ENCODE results near the gene ERP29.

ERP29 gene

GRCh38 chr12:111976860-111977259, 36.4 kb upstream of the ERP29 start:
- no peak for TF ChIP-seq CTCF (IDR thresholded peaks at IDR 0.05; ENCODE audit: insufficient read depth, low read length, poor library complexity, severe bottlenecking)

GRCh38 chr12:111978545-111978944, 34.7 kb upstream of the ERP29 start:
- H3K4me3 ChIP-seq (replicated peaks; ENCODE audit: low read depth, low read length) = no peak overlapping the region
- no peaks in the 10 kb centered on the region for H3K27me3 ChIP-seq (replicated peaks; ENCODE audit: control insufficient read depth, insufficient read depth, low read length)
- no peaks in the 10 kb centered on the region for H3K36me3 ChIP-seq (ENCODE audit: control insufficient read depth, insufficient read depth, low read length)
- TF ChIP-seq CTCF (IDR thresholded peaks at IDR 0.05; ENCODE audit: insufficient read depth, low read length, poor library complexity, severe bottlenecking) = no peak
- DNase-seq (ENCODE audit: extremely low read depth, insufficient read length) = no peak

More at GRCh38 chr12:111976860-111977259, 36.4 kb upstream of the ERP29 start:
- no peak for DNase-seq (ENCODE audit: extremely low read depth, insufficient read length)
- no peaks in the 10 kb centered on the region for H3K36me3 ChIP-seq (ENCODE audit: control insufficient read depth, insufficient read depth, low read length)
- no peak overlapping the region for H3K4me3 ChIP-seq (replicated peaks; ENCODE audit: low read depth, low read length)
- no peaks in the 10 kb centered on the region for H3K27me3 ChIP-seq (replicated peaks; ENCODE audit: control insufficient read depth, insufficient read depth, low read length)

GRCh38 chr12:111980598-111980997, 32.6 kb upstream of the ERP29 start:
- Histone ChIP-seq H3K36me3 (ENCODE audit: control insufficient read depth, insufficient read depth, low read length) (no peaks in the 10 kb centered on the region), H3K4me3 (replicated peaks; ENCODE audit: low read depth, low read length) (no peak overlapping the region), H3K27me3 (replicated peaks; ENCODE audit: control insufficient read depth, insufficient read depth, low read length) (no peaks in the 10 kb centered on the region)
- no peak for TF ChIP-seq CTCF (IDR thresholded peaks at IDR 0.05; ENCODE audit: insufficient read depth, low read length, poor library complexity, severe bottlenecking)
- no peak for DNase-seq (ENCODE audit: extremely low read depth, insufficient read length)

GRCh38 chr12:111981987-111982386, 31.2 kb upstream of the ERP29 start:
- no peak for TF ChIP-seq CTCF (IDR thresholded peaks at IDR 0.05; ENCODE audit: insufficient read depth, low read length, poor library complexity, severe bottlenecking)
- Histone ChIP-seq H3K4me3 (replicated peaks; ENCODE audit: low read depth, low read length) (no peak overlapping the region), H3K27me3 (replicated peaks; ENCODE audit: control insufficient read depth, insufficient read depth, low read length) (no peaks in the 10 kb centered on the region), H3K36me3 (ENCODE audit: control insufficient read depth, insufficient read depth, low read length) (no peaks in the 10 kb centered on the region)
- DNase-seq (ENCODE audit: extremely low read depth, insufficient read length) = no peak

GRCh38 chr12:111984820-111985219, 28.4 kb upstream of the ERP29 start:
- H3K27me3 ChIP-seq (replicated peaks; ENCODE audit: control insufficient read depth, insufficient read depth, low read length) = no peaks in the 10 kb centered on the region
- H3K36me3 ChIP-seq (ENCODE audit: control insufficient read depth, insufficient read depth, low read length) = no peaks in the 10 kb centered on the region
- no peak for DNase-seq (ENCODE audit: extremely low read depth, insufficient read length)
- no peak overlapping the region for H3K4me3 ChIP-seq (replicated peaks; ENCODE audit: low read depth, low read length)
- no peak for TF ChIP-seq CTCF (IDR thresholded peaks at IDR 0.05; ENCODE audit: insufficient read depth, low read length, poor library complexity, severe bottlenecking)

- Histone ChIP-seq H3K27me3 (replicated peaks; ENCODE audit: control insufficient read depth, insufficient read depth, low read length) (no peaks in the 10 kb centered on the region), H3K4me3 (replicated peaks; ENCODE audit: low read depth, low read length) (no peak overlapping the region), H3K36me3 (ENCODE audit: control insufficient read depth, insufficient read depth, low read length) (no peaks in the 10 kb centered on the region)
- DNase-seq (ENCODE audit: extremely low read depth, insufficient read length) = no peak
- TF ChIP-seq CTCF (IDR thresholded peaks at IDR 0.05; ENCODE audit: insufficient read depth, low read length, poor library complexity, severe bottlenecking) = no peak
These were observed 21.7 kb upstream of the ERP29 start for GRCh38 chr12:111991535-111991934.
